SIG-M5 (cell line): ENCODE data around the gene TEX54.

Experiments
- DNase-seq: peaks from one replicate; lab custom pipeline; 2025; lab: John Stamatoyannopoulos, UW

The TEX54 gene

DNA sequence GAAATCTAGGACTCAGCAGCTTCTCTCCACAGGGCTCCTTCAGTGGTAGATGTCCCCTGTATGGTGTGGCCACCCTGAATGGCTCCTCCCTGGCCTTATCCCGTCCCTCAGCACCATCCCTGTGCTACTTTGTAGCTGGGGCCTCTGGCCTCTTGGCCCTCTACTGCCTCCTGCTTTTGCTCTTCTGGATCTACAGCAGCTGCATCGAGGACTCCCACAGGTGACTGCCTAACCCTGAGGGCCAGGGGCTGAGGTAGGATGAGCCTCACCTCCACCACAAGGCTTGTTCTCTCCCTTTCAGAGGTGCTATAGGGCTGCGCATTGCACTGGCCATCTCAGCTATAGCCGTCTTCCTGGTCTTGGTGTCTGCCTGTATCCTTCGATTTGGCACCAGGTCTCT lies 43.6 kb downstream of the TEX54 start:
- no peak for DNase-seq

DNA sequence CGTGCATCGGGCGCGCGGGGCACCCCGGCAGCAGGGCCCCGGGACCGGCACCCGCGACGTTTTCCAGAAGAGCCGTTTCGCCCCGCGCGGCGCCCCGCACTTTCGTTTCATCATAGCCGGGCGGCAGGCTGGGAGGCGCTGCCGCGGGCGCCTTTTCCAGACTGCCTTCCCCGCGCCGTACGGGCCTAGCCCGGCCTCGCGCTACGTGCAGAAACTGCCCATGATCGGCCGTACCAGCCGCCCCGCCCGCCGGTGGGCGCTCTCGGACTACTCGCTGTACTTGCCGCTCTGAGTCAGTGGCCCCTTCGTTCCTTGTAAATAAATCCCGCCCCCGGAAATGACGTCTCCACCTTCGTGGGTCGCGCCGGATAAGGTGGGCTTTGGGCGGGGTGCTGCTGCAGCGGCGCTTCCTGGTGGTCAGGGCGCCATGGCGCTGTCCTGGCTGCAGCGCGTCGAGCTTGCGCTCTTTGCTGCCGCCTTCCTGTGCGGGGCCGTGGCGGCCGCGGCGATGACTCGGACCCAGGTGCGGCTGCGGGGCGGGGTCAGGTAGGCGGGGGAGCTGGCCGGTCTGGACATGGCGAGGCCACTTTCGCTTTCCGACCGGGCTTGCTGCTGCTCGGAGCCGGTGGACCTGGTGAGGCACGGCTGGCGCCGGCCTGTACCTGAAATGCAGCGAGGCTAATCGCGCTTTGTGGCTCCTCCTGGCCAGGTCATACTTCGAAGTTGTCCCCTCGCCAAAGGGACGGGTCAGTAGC lies 45.5 kb downstream of the TEX54 start, which contains the start of gene TMEM179B:
TMEM179B (plus strand) TSS at position 398 of the 755 bp plus-strand sequence; CDS start at position 428, 30 bp downstream.
- peak; percentile 81 for DNase-seq

DNA sequence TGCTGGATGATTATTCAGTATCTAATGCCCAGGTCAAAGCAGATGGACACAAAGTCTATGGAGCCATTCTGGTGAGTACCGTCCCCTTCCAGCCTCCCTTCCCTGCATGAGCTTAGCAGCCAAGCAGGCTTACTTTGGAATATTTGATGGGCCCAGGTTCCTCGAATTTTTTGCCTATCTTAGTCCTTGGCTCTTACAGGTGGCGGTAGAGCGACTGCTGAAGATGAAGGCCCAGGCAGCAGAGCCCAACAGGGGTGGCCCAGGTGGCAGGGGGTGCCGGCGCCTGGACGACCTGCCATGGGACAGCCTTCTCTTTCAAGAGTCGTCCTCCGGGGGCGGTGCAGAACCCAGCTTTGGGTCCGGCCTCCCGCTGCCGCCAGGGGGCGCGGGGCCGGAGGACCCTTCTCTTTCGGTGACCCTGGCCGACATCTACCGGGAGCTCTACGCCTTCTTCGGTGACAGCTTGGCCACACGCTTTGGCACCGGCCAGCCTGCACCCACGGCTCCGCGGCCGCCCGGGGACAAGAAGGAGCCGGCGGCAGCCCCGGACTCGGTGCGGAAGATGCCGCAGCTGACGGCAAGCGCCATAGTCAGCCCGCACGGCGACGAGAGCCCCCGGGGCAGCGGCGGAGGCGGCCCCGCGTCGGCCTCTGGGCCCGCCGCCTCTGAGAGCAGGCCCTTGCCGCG lies 46.2 kb downstream of the TEX54 start:
- DNase-seq = no peak

GRCh38 chr11:62782753-62783152 lies 49.9 kb downstream of the TEX54 start:
- DNase-seq = no peak
